Lung (tissue), 12 donors: ENCODE results near the gene AUTS2. TPM values are rescaled to one million over a fixed set of nuclear protein-coding genes. Genes with fewer than 3 reads are reported as not detected.

Source experiments
- ATAC-seq: fragments of 200-7000 bp; cut with Tn5 transposase; one replicate; pipeline ENCODE4 v1.9.1; 2020; ENCODE audit warnings: moderate number of reproducible peaks; ENCODE audit not compliant: insufficient read depth, low FRiP score
- DNase-seq, 3 donors: peaks; one replicate each; pipeline ENCODE4 v3.0.0-alpha.2; 2013 to 2017
- H3K27ac ChIP-seq, 2 donors: one replicate each; pipeline ENCODE4 v1.5.1; 2013; ENCODE audit warnings: mild to moderate bottlenecking in 2 of 2, moderate library complexity in 2 of 2, control low read depth in 1 of 2, inconsistent platforms in 1 of 2, low read depth in 1 of 2, low read length in 1 of 2
- H3K27me3 ChIP-seq, 3 donors: one replicate each; pipeline ENCODE4 v1.5.1; 2013; ENCODE audit warnings: low read length in 2 of 3; ENCODE audit not compliant: control insufficient read depth in 3 of 3, insufficient read depth in 3 of 3
- H3K36me3 ChIP-seq, 4 donors: one replicate each; pipeline ENCODE4 v1.5.1; 2013; ENCODE audit warnings: low read length in 4 of 4, mild to moderate bottlenecking in 1 of 4, moderate library complexity in 1 of 4; ENCODE audit not compliant: control insufficient read depth in 4 of 4, insufficient read depth in 4 of 4
- H3K4me1 ChIP-seq, 5 donors: one replicate each; pipeline ENCODE4 v1.5.1; 2013; ENCODE audit warnings: low read length in 5 of 5, mild to moderate bottlenecking in 2 of 5, moderate library complexity in 1 of 5; ENCODE audit not compliant: control insufficient read depth in 5 of 5, insufficient read depth in 5 of 5
- H3K4me3 ChIP-seq: one replicate; pipeline ENCODE4 v1.5.1; 2013; ENCODE audit warnings: mild to moderate bottlenecking, control low read depth, moderate library complexity
- H3K9ac ChIP-seq, 2 donors: one replicate each; pipeline ENCODE4 v1.5.1; 2013; ENCODE audit warnings: low read length in 2 of 2, control low read depth in 1 of 2; ENCODE audit not compliant: insufficient read depth in 1 of 2
- H3K9me3 ChIP-seq, 4 donors: one replicate each; pipeline ENCODE4 v1.5.1; 2013; ENCODE audit warnings: low read length in 3 of 4, mild to moderate bottlenecking in 1 of 4, moderate library complexity in 1 of 4; ENCODE audit not compliant: control insufficient read depth in 4 of 4, insufficient read depth in 3 of 4
- CTCF ChIP-seq: IDR thresholded peaks from 2 replicates; pipeline ENCODE4 v1.5.1; 2012; ENCODE audit warnings: mild to moderate bottlenecking; ENCODE audit errors: control extremely low read depth, extremely low read depth
- WGBS, 2 donors: extraction: QIAGEN DNeasy Blood & Tissue Kit; methylation state at CpG; one replicate each; pipeline ENCODE4 v1.1.7; 2013; 5-methylcytosine and 5-hydroxymethylcytosine counted together
- polyA plus RNA-seq, 2 donors: library from polyadenylated mRNA; stranded (reverse); fragments of 200-250 nt; gene quantifications; one replicate each; pipeline ENCODE4 v1.2.1, GENCODE V29; 2013
- total RNA-seq, 2 donors: library from RNA; depleted of rRNA in 1 of 2; stranded (reverse); fragments of >200 nt in 1 of 2; gene quantifications; one replicate each; pipeline ENCODE4 v1.2.1, GENCODE V29; 2014 to 2021
- donor health status: control.
- donor health status: control.
- donor health status: Bipolar disorder and iron deficiency.
- donor health status: healthy.
- donor health status: DM: yes; HTN: yes; CAD: no.

Gene AUTS2
- total and polyA plus RNA-seq, 4 donors: 11.8 to 115 (median 40.6) TPM

- WGBS, 2 donors: 89 to 91% methylated on average over 8 of the region's 8 CpGs
- peak in 2 of 3 donors; percentile 56 to 63 for DNase-seq
- no peaks in the 10 kb centered on the region for H3K27me3 ChIP-seq
- H3K4me1 ChIP-seq: peaks cover 0 to 41% (median 4%) of the 10 kb centered on the region in 5 donors
- H3K9ac ChIP-seq: peak overlapping the region in 1 of 2 donors; percentile 69
- no peak for TF ChIP-seq CTCF
- no peak for ATAC-seq
- no peaks in the 10 kb centered on the region for H3K9me3 ChIP-seq
- no peaks in the 10 kb centered on the region for H3K36me3 ChIP-seq
- no peak overlapping the region for H3K4me3 ChIP-seq
- H3K27ac ChIP-seq: no peak overlapping the region
These were observed 86.4 kb downstream of the AUTS2 start for GRCh38 chr7:69684369-69685292.

GRCh38 chr7:69685293-69685631, 87.0 kb downstream of the AUTS2 start:
- 24 to 31% methylated on average over 1 of the region's 1 CpG for WGBS, 2 donors
- no peak overlapping the region for H3K27ac ChIP-seq
- H3K4me3 ChIP-seq: no peak overlapping the region
- H3K9ac ChIP-seq: no peak overlapping the region
- no peaks in the 10 kb centered on the region for H3K9me3 ChIP-seq
- DNase-seq (no peak), ATAC-seq (no peak)
- no peaks in the 10 kb centered on the region for H3K27me3 ChIP-seq
- no peaks in the 10 kb centered on the region for H3K36me3 ChIP-seq
- no peak for TF ChIP-seq CTCF
- H3K4me1 ChIP-seq: peaks cover 0 to 37% (median 4%) of the 10 kb centered on the region in 5 donors

GRCh38 chr7:69686366-69686765, 88.1 kb downstream of the AUTS2 start:
- no peak overlapping the region for H3K4me3 ChIP-seq
- WGBS, 2 donors: 51 to 89% methylated on average over 2 of the region's 2 CpGs
- DNase-seq (no peak), ATAC-seq (no peak)
- no peak overlapping the region for H3K27ac ChIP-seq
- no peaks in the 10 kb centered on the region for H3K36me3 ChIP-seq
- peaks cover 0 to 37% (median 6%) of the 10 kb centered on the region in 5 donors for H3K4me1 ChIP-seq
- H3K27me3 ChIP-seq: no peaks in the 10 kb centered on the region
- H3K9ac ChIP-seq: no peak overlapping the region
- no peaks in the 10 kb centered on the region for H3K9me3 ChIP-seq
- no peak for TF ChIP-seq CTCF
